Tibial nerve (tissue), 4 donors: Measurements from ENCODE around the gene CAMK1D. TPM values are rescaled to one million over a fixed set of nuclear protein-coding genes. Genes with fewer than 3 reads are reported as not detected.

Experiments used
- DNase-seq, 2 donors: peaks; one replicate each; pipeline ENCODE4 v3.0.0-alpha.2; 2019; ENCODE audit warnings: low spot score in 2 of 2
- H3K27ac ChIP-seq, 4 donors: fragments of 200-600 bp; sonication (generic) in 3 of 4; one replicate each; pipeline ENCODE4 v1.5.1; 2017 to 2019; ENCODE audit warnings: mild to moderate bottlenecking in 1 of 4
- H3K27me3 ChIP-seq, 2 donors: fragments of 200-600 bp; sonication (generic) in 1 of 2; one replicate each; pipeline versions ENCODE4 v1.5.1 to v1.6.0; 2017 to 2019
- H3K36me3 ChIP-seq, 3 donors: fragments of 200-600 bp; sonication (generic); one replicate each; pipeline ENCODE4 v1.5.1; 2018 to 2019
- H3K4me1 ChIP-seq, 4 donors: fragments of 200-600 bp; sonication (generic) in 3 of 4; one replicate each; pipeline ENCODE4 v1.5.1; 2017 to 2019
- H3K4me3 ChIP-seq, 4 donors: fragments of 200-600 bp; sonication (generic) in 3 of 4; one replicate each; pipeline ENCODE4 v1.5.1; 2017 to 2019; ENCODE audit warnings: mild to moderate bottlenecking in 1 of 4, moderate library complexity in 1 of 4
- H3K9me3 ChIP-seq, 4 donors: fragments of 200-600 bp; sonication (generic) in 3 of 4; one replicate each; pipeline ENCODE4 v1.5.1; 2017 to 2019
- EP300 ChIP-seq, 2 donors: sonication (generic); formaldehyde crosslinking; IDR thresholded peaks; one replicate each; pipeline ENCODE4 v1.6.1; 2017; ENCODE audit warnings: antibody characterized with exemption in 2 of 2, mild to moderate bottlenecking in 1 of 2
- POLR2A ChIP-seq, 2 donors: fragments of 450-650 bp; IDR thresholded peaks; one replicate each; pipeline ENCODE4 v1.6.1; 2017; ENCODE audit warnings: antibody characterized with exemption in 2 of 2, mild to moderate bottlenecking in 2 of 2, moderate library complexity in 2 of 2
- WGBS, 2 donors: methylation state at CpG; one replicate each; pipeline ENCODE4 v1.1.5; 2018; 5-methylcytosine and 5-hydroxymethylcytosine counted together
- total RNA-seq, 4 donors: library from RNA; depleted of rRNA; stranded (reverse); fragments of >200 nt; gene quantifications; one replicate each; pipeline ENCODE4 v1.1.0, GENCODE V29; 2016
- TF ChIP-seq, protein P1 (sequence below), 5 experiments: fragments of 200-600 bp in 3 of 5; fragments of 450-650 bp in 2 of 5; sonication (generic) in 3 of 5; IDR thresholded peaks; one replicate each; pipeline ENCODE4 v1.5.1; 2016 to 2019; ENCODE audit warnings: antibody characterized with exemption in 5 of 5, mild to moderate bottlenecking in 3 of 5, moderate library complexity in 2 of 5

CAMK1D gene
- total RNA-seq, 4 donors from 2014 or later: 6.9 to 20.5 (median 17.2) TPM

DNA sequence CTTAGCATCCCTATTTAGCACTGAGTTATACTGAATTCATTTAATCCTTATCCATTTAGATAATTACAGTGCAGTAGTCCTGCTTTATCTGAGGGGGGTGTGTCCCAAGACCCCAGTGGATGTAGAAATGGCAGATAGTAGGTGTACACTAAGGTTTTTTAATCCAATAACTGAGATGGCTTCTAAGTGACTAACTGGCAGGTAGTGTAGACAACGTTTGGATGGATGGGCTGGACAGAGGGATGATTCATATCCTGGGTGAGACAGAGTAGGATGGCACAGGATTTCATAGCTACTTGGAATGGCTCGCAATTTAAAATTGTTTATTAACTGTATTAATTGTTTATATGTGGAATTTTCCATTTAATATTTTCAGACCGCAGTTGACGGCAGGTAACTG is 356.6 kb downstream of the CAMK1D start:
- H3K9me3 ChIP-seq: no peaks in the 10 kb centered on the region
- WGBS, 2 donors: 91 to 94% methylated on average over 4 of the region's 4 CpGs
- no peaks in the 10 kb centered on the region for H3K27me3 ChIP-seq
- H3K4me3 ChIP-seq: no peak overlapping the region
- H3K4me1 ChIP-seq: peaks cover 0 to 51% (median 19%) of the 10 kb centered on the region in 4 donors
- DNase-seq: no peak
- no peaks in the 10 kb centered on the region for H3K36me3 ChIP-seq
- no peak for TF ChIP-seq POLR2A (IDR thresholded peaks at IDR 0.05)
- no peak for TF ChIP-seq EP300 (IDR thresholded peaks at IDR 0.05)
- TF ChIP-seq, protein P1, sequence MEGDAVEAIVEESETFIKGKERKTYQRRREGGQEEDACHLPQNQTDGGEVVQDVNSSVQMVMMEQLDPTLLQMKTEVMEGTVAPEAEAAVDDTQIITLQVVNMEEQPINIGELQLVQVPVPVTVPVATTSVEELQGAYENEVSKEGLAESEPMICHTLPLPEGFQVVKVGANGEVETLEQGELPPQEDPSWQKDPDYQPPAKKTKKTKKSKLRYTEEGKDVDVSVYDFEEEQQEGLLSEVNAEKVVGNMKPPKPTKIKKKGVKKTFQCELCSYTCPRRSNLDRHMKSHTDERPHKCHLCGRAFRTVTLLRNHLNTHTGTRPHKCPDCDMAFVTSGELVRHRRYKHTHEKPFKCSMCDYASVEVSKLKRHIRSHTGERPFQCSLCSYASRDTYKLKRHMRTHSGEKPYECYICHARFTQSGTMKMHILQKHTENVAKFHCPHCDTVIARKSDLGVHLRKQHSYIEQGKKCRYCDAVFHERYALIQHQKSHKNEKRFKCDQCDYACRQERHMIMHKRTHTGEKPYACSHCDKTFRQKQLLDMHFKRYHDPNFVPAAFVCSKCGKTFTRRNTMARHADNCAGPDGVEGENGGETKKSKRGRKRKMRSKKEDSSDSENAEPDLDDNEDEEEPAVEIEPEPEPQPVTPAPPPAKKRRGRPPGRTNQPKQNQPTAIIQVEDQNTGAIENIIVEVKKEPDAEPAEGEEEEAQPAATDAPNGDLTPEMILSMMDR (IDR thresholded peaks at IDR 0.05): no peak
- no peak overlapping the region for H3K27ac ChIP-seq

DNA sequence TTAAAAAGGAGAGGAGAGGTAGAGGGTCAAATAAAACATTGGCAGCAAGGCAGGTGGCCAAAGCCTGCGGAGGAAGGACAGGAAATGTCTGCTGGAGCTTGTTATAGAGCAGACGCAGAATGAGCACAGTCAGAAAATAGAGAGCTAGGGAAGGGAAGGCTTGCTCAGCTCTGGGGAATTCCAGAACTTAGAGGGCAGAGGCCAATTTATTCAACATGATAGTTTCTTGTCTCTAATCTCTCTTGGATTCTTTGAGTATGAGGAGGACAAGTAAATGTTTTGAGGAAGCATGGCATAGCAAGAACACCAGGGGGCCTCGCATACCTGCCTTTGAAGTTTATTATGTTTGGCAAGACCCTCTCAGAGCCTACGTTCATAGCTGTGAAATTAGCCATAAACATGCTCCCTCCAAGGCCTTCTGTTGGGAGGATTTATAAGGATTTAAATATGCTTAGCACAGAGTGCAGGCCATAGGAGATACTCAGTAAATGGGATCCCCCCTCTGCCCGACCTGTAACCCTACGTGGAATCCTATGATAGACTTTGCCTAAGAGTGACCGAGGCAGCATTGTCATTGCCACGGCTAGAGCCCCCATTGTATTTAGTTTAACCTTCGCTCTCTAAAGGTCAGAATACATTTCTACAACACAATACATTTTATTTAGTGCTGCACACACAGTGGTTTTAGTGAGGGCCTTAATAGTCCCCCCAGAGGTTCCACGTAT is 358.3 kb downstream of the CAMK1D start:
- WGBS, 2 donors: 36 to 37% methylated on average over 10 of the region's 10 CpGs
- TF ChIP-seq POLR2A (IDR thresholded peaks at IDR 0.05): no peak
- TF ChIP-seq, protein P1 (IDR thresholded peaks at IDR 0.05): peak in 4 of 5 experiments; percentile 5 to 47 (median 30)
- TF ChIP-seq EP300 (IDR thresholded peaks at IDR 0.05): peak; percentile 12 to 41
- Histone ChIP-seq H3K27ac (peak overlapping the region in 3 of 4 donors; percentile 3 to 58 (median 46)), H3K4me3 (no peak overlapping the region), H3K4me1 (peaks cover 0 to 51% (median 19%) of the 10 kb centered on the region in 4 donors), H3K9me3 (no peaks in the 10 kb centered on the region), H3K36me3 (no peaks in the 10 kb centered on the region), H3K27me3 (no peaks in the 10 kb centered on the region)
- no peak for DNase-seq

DNA sequence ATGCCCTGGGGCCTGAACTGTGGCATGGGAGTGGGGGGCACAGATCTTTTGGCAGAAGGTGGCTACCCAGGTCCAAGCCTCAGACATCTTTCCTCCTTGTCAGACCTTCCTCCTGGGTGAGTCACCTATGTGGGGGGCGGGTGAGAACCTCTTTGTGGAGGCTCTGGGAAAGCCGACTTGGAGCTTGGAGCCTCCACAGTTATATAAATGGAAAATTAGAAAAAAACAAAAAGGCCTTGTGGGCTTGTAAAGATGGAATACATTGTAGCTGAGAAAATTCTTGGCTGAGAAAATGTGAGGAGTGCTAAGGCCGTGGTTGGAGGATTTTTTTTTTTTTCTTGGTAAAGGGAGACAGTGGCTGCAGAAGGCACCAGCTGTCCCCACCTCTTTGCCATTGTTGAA is 359.7 kb downstream of the CAMK1D start:
- no peaks in the 10 kb centered on the region for H3K9me3 ChIP-seq
- H3K4me1 ChIP-seq: peaks cover 0 to 47% (median 19%) of the 10 kb centered on the region in 4 donors
- 23 to 32% methylated on average over 3 of the region's 3 CpGs for WGBS, 2 donors

DNA sequence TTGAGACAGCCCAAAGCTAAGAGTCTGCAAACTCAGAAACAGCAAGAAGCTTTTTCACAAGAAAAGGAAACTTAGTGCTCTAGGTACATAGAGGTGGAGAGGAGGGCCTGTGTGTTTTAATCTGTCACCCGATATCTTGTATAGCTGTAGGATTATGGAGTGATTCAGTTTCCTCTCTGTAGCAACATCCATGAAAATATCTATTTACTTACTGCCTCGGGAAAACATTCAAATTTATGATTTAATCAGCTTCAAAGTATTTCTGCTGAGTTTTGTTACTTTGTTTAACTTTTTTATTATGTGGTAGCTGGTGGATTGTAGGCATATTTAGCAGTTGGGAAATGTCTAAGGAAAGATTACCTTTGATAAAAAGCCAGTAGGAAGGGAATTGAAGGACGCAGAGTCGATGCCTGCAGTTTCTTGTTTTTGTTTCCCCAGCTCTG is 360.2 kb downstream of the CAMK1D start:
- TF ChIP-seq, protein P1 (IDR thresholded peaks at IDR 0.05): no peak
- TF ChIP-seq POLR2A (IDR thresholded peaks at IDR 0.05) (no peak), EP300 (IDR thresholded peaks at IDR 0.05) (no peak)
- no peak overlapping the region for H3K4me3 ChIP-seq
- peak overlapping the region in 2 of 4 donors; percentile 46 to 58 for H3K27ac ChIP-seq
- no peaks in the 10 kb centered on the region for H3K36me3 ChIP-seq
- 61 to 63% methylated on average over 4 of the region's 4 CpGs for WGBS, 2 donors
- no peaks in the 10 kb centered on the region for H3K27me3 ChIP-seq
- no peaks in the 10 kb centered on the region for H3K9me3 ChIP-seq
- peaks cover 0 to 45% (median 19%) of the 10 kb centered on the region in 4 donors for H3K4me1 ChIP-seq
- no peak for DNase-seq

More for the DNA sequence above, 359.7 kb downstream of the CAMK1D start:
- Histone ChIP-seq H3K36me3 (no peaks in the 10 kb centered on the region), H3K27ac (peak overlapping the region in 2 of 4 donors; percentile 46 to 58), H3K27me3 (no peaks in the 10 kb centered on the region), H3K4me3 (no peak overlapping the region)
- DNase-seq: no peak
- TF ChIP-seq, protein P1 (IDR thresholded peaks at IDR 0.05): no peak
- TF ChIP-seq POLR2A (IDR thresholded peaks at IDR 0.05) (no peak), EP300 (IDR thresholded peaks at IDR 0.05) (no peak)

DNA sequence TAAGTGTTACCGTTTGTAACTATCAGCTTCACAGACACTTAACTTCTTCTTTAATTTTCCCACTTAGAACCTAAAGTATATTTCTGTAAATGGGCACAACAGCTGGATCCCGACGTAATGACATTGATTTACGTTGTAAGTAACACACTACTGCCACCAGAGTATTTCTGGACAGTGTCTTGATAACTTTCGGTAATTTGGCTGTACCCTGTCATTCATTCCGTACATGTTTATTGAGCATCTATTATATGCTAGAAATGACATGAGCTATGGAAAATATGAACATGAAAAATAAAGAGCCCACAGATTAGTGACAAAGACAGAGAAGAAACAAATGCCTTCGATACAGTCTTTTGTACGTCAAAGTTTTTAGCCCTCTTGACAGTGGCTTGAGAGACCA is 360.8 kb downstream of the CAMK1D start:
- WGBS, 2 donors: 93 to 95% methylated on average over 8 of the region's 8 CpGs
- TF ChIP-seq EP300 (IDR thresholded peaks at IDR 0.05): no peak
- TF ChIP-seq, protein P1 (IDR thresholded peaks at IDR 0.05): no peak
- no peak for TF ChIP-seq POLR2A (IDR thresholded peaks at IDR 0.05)

More for the DNA sequence above, 360.8 kb downstream of the CAMK1D start:
- peak overlapping the region in 1 of 4 donors; percentile 58 for H3K27ac ChIP-seq
- no peak overlapping the region for H3K4me3 ChIP-seq
- DNase-seq: no peak
- H3K9me3 ChIP-seq: no peaks in the 10 kb centered on the region
- no peaks in the 10 kb centered on the region for H3K36me3 ChIP-seq
- H3K4me1 ChIP-seq: peaks cover 0 to 45% (median 19%) of the 10 kb centered on the region in 4 donors
- no peaks in the 10 kb centered on the region for H3K27me3 ChIP-seq
